ENCODE results near the gene PTCD2. TPM values are rescaled to one million over a fixed set of nuclear protein-coding genes. Genes with fewer than 3 reads are reported as not detected.

PTCD2 gene
- total and polyA plus RNA-seq, 9 of the 15 experiments (the other 6 are each of a cell fraction or from before 2014, with no cell fraction given), result 11.9 to 28.5 (median 18.6) TPM

GRCh38 chr5:72307968-72308852, 12.0 kb upstream of the PTCD2 start (continued):
- TF ChIP-seq KDM5B (IDR thresholded peaks at IDR 0.05; ENCODE audit: insufficient replicate concordance, low read depth, low read length) (peak; percentile 95), POLR2AphosphoS2 (IDR thresholded peaks at IDR 0.05; ENCODE audit: low read length) (peak; percentile 85; the same call in 1 of the 2 replicates), NR2C1 (IDR thresholded peaks at IDR 0.05) (no peak), NR2C1 (tag; IDR thresholded peaks at IDR 0.05) (no peak), ATF1 (CRISPR knock-in tag; IDR thresholded peaks at IDR 0.05) (no peak), ATF1 (tag; IDR thresholded peaks at IDR 0.05) (peak; percentile 91), NFIC (IDR thresholded peaks at IDR 0.05) (peak; percentile 51), SOX6 (IDR thresholded peaks at IDR 0.05) (peak; percentile 43; the same call in 1 of the 2 replicates)
- TF ChIP-seq, protein P1, sequence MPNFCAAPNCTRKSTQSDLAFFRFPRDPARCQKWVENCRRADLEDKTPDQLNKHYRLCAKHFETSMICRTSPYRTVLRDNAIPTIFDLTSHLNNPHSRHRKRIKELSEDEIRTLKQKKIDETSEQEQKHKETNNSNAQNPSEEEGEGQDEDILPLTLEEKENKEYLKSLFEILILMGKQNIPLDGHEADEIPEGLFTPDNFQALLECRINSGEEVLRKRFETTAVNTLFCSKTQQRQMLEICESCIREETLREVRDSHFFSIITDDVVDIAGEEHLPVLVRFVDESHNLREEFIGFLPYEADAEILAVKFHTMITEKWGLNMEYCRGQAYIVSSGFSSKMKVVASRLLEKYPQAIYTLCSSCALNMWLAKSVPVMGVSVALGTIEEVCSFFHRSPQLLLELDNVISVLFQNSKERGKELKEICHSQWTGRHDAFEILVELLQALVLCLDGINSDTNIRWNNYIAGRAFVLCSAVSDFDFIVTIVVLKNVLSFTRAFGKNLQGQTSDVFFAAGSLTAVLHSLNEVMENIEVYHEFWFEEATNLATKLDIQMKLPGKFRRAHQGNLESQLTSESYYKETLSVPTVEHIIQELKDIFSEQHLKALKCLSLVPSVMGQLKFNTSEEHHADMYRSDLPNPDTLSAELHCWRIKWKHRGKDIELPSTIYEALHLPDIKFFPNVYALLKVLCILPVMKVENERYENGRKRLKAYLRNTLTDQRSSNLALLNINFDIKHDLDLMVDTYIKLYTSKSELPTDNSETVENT (CRISPR knock-in tag; IDR thresholded peaks at IDR 0.05), result peak; percentile 61
- TF ChIP-seq, protein P2, sequence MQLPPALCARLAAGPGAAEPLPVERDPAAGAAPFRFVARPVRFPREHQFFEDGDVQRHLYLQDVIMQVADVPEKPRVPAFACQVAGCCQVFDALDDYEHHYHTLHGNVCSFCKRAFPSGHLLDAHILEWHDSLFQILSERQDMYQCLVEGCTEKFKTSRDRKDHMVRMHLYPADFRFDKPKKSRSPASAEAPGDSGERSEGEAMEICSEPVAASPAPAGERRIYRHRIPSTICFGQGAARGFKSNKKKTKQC (CRISPR knock-in tag; IDR thresholded peaks at IDR 0.05), result peak; percentile 91
- TF ChIP-seq, protein P3, sequence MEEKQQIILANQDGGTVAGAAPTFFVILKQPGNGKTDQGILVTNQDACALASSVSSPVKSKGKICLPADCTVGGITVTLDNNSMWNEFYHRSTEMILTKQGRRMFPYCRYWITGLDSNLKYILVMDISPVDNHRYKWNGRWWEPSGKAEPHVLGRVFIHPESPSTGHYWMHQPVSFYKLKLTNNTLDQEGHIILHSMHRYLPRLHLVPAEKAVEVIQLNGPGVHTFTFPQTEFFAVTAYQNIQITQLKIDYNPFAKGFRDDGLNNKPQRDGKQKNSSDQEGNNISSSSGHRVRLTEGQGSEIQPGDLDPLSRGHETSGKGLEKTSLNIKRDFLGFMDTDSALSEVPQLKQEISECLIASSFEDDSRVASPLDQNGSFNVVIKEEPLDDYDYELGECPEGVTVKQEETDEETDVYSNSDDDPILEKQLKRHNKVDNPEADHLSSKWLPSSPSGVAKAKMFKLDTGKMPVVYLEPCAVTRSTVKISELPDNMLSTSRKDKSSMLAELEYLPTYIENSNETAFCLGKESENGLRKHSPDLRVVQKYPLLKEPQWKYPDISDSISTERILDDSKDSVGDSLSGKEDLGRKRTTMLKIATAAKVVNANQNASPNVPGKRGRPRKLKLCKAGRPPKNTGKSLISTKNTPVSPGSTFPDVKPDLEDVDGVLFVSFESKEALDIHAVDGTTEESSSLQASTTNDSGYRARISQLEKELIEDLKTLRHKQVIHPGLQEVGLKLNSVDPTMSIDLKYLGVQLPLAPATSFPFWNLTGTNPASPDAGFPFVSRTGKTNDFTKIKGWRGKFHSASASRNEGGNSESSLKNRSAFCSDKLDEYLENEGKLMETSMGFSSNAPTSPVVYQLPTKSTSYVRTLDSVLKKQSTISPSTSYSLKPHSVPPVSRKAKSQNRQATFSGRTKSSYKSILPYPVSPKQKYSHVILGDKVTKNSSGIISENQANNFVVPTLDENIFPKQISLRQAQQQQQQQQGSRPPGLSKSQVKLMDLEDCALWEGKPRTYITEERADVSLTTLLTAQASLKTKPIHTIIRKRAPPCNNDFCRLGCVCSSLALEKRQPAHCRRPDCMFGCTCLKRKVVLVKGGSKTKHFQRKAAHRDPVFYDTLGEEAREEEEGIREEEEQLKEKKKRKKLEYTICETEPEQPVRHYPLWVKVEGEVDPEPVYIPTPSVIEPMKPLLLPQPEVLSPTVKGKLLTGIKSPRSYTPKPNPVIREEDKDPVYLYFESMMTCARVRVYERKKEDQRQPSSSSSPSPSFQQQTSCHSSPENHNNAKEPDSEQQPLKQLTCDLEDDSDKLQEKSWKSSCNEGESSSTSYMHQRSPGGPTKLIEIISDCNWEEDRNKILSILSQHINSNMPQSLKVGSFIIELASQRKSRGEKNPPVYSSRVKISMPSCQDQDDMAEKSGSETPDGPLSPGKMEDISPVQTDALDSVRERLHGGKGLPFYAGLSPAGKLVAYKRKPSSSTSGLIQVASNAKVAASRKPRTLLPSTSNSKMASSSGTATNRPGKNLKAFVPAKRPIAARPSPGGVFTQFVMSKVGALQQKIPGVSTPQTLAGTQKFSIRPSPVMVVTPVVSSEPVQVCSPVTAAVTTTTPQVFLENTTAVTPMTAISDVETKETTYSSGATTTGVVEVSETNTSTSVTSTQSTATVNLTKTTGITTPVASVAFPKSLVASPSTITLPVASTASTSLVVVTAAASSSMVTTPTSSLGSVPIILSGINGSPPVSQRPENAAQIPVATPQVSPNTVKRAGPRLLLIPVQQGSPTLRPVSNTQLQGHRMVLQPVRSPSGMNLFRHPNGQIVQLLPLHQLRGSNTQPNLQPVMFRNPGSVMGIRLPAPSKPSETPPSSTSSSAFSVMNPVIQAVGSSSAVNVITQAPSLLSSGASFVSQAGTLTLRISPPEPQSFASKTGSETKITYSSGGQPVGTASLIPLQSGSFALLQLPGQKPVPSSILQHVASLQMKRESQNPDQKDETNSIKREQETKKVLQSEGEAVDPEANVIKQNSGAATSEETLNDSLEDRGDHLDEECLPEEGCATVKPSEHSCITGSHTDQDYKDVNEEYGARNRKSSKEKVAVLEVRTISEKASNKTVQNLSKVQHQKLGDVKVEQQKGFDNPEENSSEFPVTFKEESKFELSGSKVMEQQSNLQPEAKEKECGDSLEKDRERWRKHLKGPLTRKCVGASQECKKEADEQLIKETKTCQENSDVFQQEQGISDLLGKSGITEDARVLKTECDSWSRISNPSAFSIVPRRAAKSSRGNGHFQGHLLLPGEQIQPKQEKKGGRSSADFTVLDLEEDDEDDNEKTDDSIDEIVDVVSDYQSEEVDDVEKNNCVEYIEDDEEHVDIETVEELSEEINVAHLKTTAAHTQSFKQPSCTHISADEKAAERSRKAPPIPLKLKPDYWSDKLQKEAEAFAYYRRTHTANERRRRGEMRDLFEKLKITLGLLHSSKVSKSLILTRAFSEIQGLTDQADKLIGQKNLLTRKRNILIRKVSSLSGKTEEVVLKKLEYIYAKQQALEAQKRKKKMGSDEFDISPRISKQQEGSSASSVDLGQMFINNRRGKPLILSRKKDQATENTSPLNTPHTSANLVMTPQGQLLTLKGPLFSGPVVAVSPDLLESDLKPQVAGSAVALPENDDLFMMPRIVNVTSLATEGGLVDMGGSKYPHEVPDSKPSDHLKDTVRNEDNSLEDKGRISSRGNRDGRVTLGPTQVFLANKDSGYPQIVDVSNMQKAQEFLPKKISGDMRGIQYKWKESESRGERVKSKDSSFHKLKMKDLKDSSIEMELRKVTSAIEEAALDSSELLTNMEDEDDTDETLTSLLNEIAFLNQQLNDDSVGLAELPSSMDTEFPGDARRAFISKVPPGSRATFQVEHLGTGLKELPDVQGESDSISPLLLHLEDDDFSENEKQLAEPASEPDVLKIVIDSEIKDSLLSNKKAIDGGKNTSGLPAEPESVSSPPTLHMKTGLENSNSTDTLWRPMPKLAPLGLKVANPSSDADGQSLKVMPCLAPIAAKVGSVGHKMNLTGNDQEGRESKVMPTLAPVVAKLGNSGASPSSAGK (IDR thresholded peaks at IDR 0.05), result peak; percentile 88
- TF ChIP-seq, protein P4, sequence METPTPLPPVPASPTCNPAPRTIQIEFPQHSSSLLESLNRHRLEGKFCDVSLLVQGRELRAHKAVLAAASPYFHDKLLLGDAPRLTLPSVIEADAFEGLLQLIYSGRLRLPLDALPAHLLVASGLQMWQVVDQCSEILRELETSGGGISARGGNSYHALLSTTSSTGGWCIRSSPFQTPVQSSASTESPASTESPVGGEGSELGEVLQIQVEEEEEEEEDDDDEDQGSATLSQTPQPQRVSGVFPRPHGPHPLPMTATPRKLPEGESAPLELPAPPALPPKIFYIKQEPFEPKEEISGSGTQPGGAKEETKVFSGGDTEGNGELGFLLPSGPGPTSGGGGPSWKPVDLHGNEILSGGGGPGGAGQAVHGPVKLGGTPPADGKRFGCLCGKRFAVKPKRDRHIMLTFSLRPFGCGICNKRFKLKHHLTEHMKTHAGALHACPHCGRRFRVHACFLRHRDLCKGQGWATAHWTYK (CRISPR knock-in tag; IDR thresholded peaks at IDR 0.05), result no peak; the same call in 1 of the 2 replicates
